Inflammatory macrophage (primary cell): Measurements from ENCODE around the gene SMAD3.

Experiments
- DNase-seq, 2 donors: peaks; one replicate each; pipeline ENCODE4 v3.0.0-alpha.2; 2020 to 2022

The SMAD3 gene

DNA sequence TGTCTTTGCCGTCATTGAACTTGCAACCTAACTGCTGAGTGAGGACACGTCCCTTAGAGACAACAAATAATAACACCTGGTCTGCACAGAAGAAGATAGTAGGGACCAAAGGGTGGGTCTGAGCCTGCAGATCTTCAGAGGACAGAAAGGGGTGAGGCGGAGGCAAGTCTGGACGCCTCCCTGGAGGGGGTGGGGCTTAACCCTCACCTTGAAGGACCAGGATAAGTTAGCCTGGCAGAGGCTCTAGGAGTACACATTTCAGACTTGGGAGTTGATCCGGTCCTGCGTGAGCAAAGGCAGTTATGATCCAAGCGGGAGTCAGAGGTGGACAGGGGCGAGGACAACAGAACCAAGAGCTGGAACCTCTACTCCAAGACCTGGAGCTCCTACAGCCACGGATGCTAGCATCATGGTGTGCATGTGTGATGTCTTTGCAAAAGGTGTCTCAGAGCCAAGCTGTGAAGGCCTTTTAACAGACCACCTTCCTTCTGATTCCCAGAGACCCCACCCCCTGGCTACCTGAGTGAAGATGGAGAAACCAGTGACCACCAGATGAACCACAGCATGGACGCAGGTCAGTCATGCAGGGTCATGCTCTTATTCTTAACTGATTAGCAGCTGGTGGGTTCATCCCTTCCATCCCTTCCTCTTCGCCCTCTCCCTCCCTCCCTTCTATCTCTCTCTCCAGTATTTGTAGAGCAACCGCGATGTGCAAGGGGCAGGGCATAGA is 101.0 kb downstream of the SMAD3 start:
- DNase-seq = no peak

DNA sequence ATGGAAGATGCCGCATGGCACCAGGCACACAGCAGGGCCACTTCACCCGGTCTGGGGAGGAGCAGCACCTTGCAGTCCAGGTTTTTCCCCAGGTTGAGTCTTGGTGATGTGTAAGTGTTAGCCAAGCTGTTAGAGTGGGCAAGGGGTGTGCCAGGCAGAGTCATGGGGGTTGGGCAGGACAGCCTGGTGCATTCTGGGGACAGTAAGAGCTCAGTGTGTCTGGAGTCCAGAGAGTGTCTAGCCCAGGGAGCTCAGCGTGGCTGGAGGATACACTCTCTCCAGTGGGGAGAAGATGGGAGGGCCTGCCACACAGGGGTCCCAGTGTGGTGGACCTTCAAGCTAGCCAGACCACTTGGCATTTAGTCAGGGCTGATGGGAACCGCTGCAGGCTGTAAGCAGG is 101.7 kb downstream of the SMAD3 start:
- no peak for DNase-seq

DNA sequence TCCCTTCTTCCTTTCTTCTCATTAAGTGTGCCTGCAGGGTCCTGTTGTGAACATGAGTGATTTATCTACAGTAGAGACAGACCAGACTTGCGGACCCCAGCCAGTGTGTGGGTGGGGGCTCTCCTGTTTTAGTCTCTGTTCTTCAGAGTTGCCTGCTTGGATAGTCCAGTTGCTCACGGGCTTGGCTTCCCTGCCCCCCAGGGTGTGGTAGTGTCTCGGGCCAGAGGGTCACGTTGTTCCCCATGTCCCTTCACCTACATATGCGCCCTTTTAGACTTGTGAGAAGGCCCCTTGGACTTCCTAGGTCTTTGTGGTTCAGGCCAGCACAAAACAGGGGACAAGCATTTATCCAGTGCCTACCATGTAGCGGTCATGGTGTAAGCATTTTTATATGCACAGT is 103.3 kb downstream of the SMAD3 start:
- no peak for DNase-seq

DNA sequence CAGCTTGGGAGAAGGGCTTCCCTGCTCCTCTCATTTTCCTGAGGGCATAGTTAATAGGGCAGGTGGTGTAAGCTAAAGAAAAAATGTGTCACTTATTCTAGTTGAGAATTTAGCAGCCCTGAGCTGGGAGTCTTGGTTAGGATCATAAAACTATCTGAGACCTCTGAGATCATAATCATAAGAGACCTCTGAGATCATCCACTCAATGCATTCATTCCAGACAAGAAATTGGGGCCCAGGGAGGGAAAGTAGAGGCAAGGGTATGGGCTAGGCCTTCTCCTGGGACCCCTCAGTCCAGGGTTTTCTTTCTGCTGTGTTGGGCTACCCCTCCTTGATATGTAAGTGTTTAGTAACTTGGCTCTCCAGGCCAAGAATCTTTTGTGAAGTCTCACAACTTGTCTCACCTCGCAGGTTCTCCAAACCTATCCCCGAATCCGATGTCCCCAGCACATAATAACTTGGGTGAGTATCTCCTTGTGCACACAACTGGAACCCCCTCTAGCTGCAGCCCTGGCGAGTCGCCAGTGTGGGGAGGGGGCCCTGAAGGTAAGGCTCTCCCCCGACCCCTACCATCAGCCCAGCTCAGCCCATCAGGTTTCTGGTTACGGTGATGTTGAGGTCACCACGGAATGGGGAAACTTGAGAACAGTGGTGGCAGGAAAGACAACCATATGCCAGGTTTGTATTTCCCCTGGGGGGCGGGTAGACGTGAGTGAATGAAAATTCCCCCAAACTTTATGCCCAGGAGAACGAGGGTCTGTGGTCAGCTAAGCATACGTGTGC is 104.9 kb downstream of the SMAD3 start:
- DNase-seq = no peak

DNA sequence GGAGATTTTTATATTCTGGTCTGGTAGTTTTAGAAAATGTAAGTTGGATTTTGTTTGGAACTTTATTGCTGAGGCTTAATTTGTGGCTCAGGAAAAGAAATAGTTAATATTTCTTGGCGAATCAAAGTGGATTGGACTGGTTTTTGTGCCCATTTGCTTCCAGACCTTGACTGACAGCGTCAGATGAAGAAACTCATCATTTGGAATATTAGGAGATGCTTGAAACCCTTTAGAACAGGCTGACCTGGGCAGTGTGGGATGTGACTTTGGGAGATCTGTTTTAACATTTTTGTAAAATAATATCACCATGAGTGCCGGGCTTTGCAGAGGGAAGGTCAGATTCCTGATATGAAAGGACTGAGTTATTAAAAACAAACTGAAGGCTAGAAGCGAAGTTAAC is 106.1 kb downstream of the SMAD3 start:
- DNase-seq = no peak

DNA sequence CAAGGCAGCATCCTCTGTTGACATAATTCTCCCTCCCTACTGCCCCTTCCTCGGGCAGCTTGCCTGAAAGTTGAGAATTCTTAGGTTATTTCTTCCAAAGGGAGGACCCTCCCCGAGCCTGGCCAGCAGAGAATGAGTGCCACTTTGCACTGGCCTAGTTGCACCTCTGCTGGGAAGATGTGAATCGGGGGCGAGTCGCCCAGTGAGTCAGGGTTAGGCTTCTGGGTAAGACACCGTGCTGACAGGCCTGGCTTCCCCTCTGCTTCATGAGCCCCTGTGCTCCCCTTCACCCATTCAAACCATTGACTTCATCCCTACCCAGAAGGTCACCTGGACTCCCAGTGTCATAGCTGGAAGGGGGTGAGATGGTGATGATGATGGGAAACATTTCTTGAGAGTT is 106.8 kb downstream of the SMAD3 start:
- DNase-seq = no peak

DNA sequence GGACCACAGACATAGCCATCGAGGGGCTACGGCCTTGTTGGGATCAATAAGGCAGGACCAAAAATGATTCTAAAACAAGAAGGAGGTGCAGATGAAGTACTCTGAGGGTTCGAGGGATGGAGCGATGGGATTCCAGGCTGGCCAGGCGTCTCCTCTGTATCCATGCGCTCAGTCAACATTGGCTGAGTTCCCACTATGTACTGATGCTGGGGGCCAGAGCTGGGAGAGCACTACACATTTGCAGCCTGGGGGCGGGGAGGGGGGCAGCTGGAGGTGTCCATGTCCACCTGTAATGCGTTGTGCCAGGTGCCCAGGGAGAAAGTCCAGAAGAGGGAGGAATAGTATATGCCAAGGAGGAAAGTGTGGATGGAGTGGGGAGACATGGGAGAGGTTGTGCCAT is 107.6 kb downstream of the SMAD3 start:
- no peak for DNase-seq

DNA sequence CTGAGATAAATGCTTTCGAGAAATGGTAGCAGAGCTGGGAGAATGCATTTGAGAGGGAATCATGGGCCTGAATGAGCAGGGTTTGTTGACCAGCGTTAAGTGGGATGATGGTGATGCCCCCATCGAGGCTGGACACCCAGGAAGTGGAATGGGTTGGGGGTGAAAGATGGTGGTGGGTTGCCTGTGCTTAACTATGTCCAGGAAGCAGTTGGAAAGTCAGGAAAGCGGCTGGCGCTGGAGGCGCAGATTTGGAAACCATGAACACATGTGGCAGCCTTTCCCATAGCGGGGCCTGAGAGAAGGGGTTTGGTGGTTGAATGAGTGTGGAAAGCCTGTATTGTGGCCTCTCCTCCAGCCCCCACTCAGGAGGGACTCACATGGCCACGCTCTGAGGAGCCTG is 108.4 kb downstream of the SMAD3 start:
- DNase-seq = no peak

DNA sequence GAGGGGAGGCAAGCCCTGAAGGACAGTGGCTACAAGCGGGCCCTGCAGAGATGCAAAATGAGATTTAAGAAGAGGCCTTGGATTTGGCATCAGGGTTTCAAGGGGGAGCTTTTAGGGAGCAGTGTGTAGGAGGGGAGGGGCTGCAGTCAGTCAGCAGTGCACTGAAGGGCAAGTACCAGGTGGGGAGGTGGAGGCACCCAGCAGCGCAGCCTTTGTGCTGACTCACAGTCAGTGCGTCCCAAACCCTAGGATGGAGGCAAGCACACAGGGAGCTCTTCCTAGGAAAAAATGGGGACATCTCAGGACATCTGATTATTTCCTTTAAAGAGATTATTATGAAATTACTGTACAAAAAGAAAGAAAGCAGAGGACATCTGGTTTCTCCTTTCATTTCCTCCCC is 109.0 kb downstream of the SMAD3 start:
- no peak for DNase-seq

DNA sequence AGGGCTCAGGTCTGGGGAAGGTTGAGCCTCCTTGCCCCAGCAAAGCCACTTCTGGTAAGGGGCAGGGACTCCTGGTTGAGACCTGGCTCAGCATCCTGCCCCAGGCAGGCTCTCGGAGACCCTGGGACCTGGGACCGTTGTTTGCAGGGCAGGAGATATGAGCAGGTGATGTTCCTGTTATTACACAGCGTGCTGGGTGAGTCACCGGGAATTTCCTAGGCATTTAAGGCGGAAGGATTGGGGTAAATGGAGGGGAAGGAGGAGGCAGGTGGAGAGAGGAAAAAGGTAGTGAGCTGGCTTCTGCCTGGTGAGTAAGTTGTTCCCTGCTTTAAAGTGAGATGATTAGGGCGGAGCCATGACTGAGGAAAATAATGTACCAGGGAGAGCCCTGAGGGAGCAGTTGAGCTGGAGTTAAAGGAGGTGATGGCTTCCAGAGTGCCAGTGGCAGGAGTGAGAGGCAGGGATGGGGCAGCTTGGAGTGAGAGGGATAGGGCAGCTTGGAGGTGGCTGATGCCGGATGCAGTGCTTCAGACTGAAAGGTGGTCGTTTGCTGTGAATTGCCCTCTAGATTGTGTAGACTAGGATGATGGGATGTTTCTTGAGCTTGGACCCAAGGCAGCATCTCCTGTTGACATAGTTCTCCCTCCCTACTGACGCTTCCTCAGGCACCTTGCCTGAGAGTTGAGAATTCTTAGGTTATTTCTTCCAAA is 109.6 kb downstream of the SMAD3 start:
- DNase-seq = no peak

DNA sequence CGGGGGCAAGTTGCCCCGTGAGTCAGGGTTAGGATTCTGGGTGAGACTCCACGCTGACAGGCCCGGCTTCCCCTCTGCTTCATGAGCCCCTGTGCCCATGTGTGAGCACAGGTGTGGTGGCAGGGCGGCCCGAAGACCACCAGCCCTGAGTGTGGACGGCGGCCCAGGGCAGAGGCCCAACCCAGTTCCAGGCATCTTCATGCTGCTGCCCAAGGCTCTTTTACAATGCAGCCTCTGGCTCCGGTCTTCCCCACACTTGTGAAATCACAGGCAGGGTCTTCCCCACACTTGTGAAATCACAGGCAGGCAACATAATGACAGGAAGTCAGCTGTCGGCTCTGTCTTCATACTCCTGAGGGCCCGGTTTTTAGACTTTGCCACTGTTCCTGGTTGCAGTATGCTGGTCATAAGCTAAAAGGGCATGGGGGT is 110.3 kb downstream of the SMAD3 start:
- DNase-seq = peak; percentile 94 to 95

DNA sequence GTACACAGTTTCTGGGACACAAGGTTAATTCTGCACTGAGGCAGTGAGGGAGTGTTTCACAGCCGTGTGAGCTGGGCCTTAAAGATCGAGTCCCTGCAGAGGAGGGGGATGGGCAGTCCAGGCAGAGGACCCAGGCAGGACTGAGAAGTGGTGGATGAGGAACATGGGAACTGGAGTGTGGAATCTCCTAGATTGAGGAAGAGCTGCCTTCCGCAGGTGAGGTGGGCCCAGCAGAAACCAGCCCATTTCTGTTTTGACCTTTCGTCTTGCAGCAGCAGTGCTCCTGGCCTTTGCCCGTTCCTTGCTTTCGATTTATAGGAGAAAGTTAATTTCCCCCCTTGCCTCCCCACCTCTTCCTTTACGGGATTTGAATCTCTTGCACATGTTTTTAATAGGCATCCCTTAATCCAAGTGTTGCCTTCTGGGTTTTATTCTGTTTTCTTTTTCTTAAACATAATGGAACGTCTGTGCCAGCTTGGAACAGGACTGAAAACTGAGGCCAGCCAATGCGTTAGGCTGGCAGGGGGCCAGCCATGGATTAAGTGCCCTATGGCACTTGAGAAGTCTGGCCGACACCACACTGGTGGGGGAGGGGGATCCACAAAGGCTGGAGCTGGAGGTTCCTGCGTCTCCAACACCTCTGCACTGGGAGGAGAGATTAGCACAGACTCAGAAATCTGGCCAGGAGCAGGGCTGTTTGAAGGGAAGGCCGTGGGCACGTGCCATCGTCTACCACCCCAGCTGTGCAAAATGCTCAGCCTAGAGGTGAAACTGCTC is 111.0 kb downstream of the SMAD3 start:
- DNase-seq = no peak

DNA sequence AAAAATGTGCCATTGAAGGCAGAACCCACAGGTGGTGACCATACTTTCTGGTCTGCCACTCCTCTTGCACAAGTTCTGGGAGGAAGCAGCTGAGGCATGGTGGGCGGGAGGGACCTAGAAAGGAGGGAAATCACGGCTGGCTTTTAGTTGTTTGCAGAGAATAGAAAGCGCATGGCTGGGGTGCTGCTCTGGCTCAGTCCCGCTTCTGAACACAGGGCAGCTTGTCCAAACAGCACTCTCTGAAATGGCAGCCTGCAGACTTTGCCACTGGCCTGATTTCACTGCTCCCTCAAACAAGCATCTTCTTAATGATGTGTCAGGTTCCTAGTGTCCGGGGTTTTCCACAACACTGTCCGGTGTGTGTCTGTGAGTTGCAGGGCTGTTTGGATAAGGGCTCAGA is 112.3 kb downstream of the SMAD3 start:
- DNase-seq = peak; percentile 64

DNA sequence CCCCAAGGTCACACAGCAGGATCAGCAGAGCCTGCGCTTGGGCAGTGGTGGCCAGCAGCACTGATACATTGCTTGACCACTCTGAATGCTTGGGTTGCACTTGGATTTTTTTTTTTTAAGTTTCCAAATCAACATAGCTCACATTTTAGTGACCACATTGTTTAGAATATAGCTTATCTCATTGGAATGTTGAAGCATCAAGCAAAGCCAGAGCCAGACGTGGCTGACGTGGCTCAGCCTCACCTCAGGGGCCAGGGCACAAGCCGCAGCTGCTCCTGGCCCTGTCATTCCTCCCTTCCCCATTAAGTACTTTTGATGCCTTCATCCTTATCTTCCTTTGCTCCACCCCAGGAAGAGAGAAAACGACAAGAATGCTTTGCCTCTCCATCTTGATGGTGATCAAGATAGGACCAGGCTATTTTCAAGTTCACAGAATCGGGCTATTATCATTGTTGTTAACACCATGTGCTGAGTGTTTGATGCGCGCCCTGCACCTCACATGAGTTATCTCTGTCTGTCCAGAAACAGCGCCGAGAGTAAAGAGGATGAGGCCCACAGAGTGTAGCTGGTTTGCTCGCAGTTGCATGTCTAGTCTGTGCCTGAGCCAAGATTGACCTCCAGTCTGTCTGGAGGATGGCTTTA is 113.3 kb downstream of the SMAD3 start:
- DNase-seq = no peak

DNA sequence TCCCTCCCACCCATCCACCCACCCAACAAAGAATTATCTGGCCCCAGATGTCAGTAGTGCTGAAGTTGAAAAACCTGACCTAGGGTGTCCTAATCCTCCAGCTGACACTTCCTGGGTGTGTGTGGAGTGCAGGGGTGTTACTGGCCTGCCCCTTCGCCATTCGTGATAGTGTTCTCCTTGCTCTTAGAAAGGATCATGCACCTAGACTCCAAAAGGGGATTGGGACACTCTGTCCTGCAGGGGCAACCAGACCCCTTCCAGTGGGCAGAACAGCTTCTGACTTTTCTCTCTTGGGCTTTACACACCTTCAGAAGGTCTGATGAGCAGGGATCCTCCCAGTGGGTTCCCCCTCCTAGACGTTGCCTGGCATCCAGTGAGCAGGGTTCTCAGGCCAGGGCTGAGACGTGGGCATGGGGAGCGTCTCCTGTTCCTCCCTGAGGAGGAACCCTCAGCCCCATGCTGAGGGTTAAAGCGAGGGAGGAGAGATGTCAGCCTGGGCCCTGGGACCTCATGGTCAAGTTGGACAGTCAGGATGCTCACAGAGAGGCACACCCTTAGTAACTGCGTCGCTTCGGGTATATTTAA is 114.1 kb downstream of the SMAD3 start:
- no peak for DNase-seq

DNA sequence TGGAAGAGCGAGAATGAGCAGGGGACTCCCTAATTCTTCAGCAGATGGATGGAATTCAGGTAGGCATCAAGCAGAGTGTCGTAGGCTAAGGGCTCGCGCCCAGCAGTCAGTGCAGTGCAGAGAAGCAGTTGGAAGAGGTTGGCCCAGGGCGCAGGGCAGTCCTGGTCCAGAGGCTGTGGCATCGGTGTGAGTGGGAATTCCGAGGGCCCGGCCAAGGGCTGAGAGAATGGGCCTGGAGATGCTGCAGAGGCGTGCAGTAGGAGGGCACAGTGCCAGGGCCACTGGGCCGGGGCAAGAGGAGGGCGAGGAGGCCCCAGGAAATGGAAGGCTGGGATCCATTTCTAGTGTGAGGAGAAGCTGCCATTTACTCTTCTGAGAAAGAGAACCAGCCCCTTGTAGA is 114.6 kb downstream of the SMAD3 start:
- DNase-seq = no peak

DNA sequence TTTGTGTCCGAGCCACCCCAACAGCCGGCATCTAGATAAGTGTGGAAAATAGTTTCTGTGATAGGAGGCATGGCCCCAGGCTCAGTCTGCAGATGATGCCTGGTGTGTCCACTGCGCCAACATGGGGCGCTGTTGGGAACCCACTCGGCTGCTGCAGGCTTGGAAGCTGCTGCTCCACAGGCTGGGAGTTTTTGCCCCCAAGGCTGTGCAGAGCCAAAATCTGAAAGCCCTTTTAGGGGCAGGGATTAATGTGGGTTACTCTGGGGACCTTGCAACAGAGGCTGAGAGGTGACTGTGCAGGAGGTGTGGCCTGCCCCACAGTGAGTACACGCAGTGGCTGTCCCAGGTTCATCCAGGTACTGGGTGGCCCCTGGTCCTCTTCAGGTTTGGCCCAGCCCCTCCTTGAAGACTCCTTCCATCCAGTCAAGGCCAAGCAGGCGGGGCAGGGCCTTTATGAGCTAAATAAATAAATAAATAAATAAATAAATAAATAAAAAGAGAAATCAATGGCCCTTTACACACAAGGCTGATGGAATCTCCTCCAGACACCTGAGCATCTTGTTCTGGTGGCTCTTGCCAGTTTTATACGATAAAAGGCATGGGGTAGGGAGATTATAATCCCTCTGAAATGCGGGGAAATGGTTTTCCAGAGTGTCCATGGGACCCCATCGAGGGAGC is 115.3 kb downstream of the SMAD3 start:
- DNase-seq = no peak

DNA sequence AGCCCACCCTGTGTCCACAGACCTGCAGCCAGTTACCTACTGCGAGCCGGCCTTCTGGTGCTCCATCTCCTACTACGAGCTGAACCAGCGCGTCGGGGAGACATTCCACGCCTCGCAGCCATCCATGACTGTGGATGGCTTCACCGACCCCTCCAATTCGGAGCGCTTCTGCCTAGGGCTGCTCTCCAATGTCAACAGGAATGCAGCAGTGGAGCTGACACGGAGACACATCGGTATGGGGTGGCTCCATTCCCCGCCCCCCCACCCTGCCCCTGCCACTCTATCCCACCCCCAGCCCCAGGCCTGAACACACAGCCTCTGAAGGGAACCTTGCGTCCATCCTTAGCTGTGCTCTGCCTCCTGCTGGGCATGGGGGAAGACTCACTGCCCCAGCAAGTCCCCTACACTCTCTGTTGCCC is 115.8 kb downstream of the SMAD3 start:
- no peak for DNase-seq

DNA sequence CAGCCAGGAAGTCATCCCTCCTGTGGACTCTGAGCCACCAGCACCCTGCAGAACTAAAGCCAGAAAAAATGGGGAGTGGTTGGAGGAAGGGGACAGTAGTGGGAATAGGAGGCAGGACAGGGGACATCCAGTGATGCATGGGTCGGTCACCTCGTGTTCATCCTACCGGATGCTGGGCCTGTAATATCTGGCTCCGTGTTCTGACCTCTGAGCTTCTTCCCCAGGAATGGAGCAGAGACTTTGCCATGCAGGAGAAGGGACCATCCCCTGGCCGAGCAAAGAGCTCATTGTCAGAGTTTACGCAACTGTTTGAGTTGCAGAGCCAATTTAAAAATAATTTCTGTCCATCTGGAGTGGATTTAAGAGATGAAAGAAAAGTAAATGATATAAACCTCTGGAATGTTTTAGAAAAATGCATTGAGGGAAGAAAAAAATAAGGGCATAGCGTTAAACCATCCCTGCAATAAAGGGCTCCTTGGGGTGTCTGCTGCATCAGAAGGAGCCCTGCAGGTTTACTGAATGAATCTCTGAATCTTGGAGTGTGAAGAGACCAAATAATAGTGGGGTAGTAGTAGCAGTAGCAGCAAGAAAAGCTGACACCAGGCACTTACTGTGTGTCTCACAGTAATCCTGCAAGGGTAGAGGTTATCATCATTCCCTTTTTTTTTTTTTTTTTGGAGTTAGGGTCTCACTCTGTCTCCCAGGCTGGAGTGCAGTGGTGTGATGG is 118.2 kb downstream of the SMAD3 start:
- no peak for DNase-seq

DNA sequence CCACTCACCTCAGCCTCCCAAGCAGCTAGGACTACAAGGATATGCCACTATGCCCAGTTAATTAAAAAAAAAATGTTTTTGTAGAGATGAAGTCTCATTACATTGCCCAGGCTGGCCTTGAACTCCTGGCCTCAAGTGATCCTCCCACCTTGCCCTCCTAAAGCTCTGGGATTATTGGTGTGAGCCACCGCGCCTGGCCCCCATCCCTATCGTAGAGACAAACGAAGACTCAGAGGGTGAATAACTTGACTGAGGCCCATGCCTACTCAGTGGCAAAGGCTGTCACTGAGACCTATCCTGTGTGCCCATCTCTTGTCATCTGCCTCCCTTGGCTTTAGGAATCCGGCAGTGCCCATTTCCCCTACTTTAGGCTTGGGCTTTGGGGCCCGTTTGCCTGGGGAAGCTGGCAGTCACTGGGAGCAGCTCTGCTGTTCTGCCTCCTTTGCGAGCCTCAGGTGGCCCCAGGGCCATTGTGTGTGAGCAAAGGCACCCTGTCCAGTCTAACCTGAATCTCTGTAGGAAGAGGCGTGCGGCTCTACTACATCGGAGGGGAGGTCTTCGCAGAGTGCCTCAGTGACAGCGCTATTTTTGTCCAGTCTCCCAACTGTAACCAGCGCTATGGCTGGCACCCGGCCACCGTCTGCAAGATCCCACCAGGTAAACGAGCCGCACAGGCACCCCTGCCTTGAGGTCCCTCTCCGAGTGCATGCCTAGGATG is 119.0 kb downstream of the SMAD3 start:
- DNase-seq = no peak
